SU-DHL-6 (cell line): ENCODE data around the gene KLRK1.

ENCODE experiments used
- CTCF ChIP-seq: fragments of 200-600 bp; sonication (generic); IDR thresholded peaks from one replicate; pipeline ENCODE4 v1.5.1; 2017; ENCODE audit warnings: antibody characterized with exemption, mild to moderate bottlenecking, low read length, moderate library complexity; ENCODE audit not compliant: insufficient read depth, poor library complexity, severe bottlenecking
- EZH2phosphoT487 ChIP-seq: fragments of 200-600 bp; sonication (generic), shearing (Covaris generic); conservative IDR thresholded peaks from 2 replicates; pipeline ENCODE4 v1.6.1; 2018; ENCODE audit warnings: mild to moderate bottlenecking, antibody characterized with exemption, low read length, moderate library complexity, mixed read lengths

- TF ChIP-seq CTCF (no peak), EZH2phosphoT487 (no peak)
These were observed 19.6 kb upstream of the KLRK1 start, which contains the start of gene KLRC4 for GRCh38 chr12:10409392-10409791.
